Measurements from ENCODE around the gene GOLGA6L1.
"Not testable (repeated sequence)": the region's sequence is repeated elsewhere in the genome, so short reads cannot be mapped to it uniquely, and the experiment has no call there.

GOLGA6L1 gene, protein sequence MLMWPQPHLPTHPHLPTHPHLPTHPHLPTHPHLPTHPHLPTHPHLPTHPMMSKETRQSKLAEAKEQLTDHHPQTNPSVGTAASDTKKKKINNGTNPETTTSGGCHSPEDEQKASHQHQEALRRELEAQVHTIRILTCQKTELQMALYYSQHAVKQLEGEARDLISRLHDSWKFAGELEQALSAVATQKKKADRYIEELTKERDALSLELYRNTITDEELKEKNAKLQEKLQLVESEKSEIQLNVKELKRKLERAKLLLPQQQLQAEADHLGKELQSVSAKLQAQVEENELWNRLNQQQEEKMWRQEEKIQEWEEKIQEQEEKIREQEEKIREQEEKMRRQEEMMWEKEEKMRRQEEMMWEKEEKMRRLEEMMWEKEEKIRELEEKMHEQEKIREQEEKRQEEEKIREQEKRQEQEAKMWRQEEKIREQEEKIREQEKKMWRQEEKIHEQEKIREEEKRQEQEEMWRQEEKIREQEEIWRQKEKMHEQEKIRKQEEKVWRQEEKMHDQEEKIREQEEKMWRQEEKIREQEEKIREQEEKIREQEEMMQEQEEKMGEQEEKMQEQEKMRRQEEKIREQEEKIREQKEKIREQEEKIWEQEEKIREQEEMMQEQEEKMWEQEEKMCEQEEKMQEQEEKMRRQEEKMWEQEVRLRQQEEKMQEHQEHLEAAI

GRCh38 chr15:23136722-23137121 is at the start of gene GOLGA6L1:
Gene GOLGA6L1 (minus strand): TSS chr15:23136822. CDS start chr15:23136731, 91 bp downstream.
- not testable (repeated sequence) for DNase-seq (ENCODE audit: extremely low read depth, insufficient read length); H3K4me3 ChIP-seq (replicated peaks; ENCODE audit: low read depth, low read length); H3K27me3 ChIP-seq (replicated peaks; ENCODE audit: control insufficient read depth, insufficient read depth, low read length); H3K36me3 ChIP-seq (ENCODE audit: control insufficient read depth, insufficient read depth, low read length)

DNA sequence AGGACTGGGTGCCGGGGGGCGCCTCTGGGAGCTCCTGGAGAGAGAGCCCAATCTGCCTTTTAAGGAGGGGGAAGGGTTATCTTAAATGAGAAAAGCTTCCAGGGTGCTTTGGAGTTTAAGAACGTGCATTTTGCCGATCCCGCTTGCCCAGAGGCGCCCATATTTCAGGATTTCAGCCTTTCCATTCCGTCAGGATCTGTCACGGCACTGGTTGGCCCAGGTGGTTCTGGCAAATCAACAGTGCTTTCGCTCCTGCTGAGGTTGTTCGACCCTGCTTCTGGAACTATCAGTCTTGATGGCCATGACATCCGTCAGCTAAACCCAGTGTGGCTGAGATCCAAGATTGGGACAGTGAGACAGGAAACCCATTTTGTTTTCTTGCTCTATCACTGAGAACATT is 44.6 kb upstream of the GOLGA6L1 start:
- not testable (repeated sequence) for DNase-seq (ENCODE audit: extremely low read depth, insufficient read length); H3K27me3 ChIP-seq (replicated peaks; ENCODE audit: control insufficient read depth, insufficient read depth, low read length); H3K4me3 ChIP-seq (replicated peaks; ENCODE audit: low read depth, low read length); H3K36me3 ChIP-seq (ENCODE audit: control insufficient read depth, insufficient read depth, low read length)

DNA sequence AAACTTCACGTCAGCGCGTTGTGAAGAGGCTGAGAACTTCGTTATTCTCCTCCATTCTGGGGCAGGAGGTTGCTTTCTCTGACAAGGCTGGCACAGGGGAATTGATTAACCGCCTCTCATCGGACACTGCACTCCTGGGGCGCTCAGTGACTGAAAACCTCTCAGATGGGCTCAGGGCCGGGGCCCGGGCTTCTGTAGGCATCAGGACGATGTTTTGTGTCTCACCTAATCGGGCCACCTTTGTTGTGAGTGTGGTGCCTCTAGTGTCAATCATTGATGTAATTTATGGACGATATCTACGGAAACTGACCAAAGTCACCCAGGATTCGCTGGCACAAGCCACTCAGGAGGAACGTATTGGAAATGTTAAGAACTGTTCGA is 43.9 kb upstream of the GOLGA6L1 start:
- H3K27me3 ChIP-seq (replicated peaks; ENCODE audit: control insufficient read depth, insufficient read depth, low read length); H3K4me3 ChIP-seq (replicated peaks; ENCODE audit: low read depth, low read length); H3K36me3 ChIP-seq (ENCODE audit: control insufficient read depth, insufficient read depth, low read length); DNase-seq (ENCODE audit: extremely low read depth, insufficient read length): not testable (repeated sequence)

DNA sequence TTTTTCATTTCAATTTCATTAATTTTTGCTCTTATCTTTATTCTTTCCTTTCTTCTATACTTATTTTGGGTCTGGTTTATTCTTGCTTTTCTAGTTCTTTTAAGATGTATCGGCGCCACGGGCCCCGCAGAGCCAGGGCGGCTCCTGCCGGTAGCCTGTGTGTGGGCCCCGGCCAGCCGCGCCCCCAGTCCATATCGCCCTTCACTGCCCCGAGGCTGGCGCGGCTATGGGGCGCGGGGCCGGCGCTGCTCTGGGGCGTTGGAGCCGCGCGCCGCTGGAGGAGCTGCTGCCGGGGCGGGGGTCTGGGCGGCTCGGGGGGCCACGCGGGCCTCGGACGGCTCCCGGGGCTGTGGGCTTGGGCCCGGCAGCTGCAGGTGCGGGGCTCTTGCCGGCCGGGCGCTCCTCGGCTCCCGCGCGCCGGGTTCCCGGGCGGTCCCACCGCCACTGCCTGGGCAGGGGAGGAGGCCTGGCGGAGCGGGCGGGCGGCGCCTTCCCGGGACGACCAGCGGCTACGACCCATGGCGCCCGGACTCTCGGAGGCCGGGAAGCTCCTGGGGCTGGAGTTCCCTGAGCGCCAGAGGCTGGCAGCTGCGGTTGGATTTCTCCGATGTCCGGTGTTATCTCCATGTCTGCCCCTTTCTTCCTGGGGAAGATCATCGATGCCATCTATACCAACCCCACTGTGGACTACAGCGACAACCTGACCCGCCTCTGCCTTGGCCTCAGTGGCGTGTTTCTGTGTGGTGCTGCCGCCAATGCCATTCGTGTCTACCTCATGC is 43.3 kb upstream of the GOLGA6L1 start:
- H3K4me3 ChIP-seq (replicated peaks; ENCODE audit: low read depth, low read length); H3K36me3 ChIP-seq (ENCODE audit: control insufficient read depth, insufficient read depth, low read length); DNase-seq (ENCODE audit: extremely low read depth, insufficient read length); H3K27me3 ChIP-seq (replicated peaks; ENCODE audit: control insufficient read depth, insufficient read depth, low read length): not testable (repeated sequence)

DNA sequence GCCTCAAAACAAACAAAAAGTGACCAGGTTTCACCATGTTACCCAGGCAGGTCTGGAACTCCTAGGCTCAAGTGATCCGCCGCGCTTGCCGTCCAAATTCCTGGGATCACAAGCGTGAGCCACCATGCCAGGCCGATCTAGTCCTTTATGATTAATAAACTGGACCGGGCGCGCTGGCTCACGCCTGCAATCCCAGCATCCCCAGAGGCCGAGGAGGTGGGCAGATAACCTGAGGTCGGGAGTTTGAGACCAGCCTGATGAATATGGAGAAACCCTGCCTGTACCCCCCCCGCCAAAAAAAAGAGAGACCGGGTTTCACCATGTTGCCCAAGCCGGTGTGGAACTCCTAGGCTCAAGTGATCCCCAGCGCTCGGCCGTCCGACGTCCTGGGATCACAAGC is 40.1 kb upstream of the GOLGA6L1 start:
- not testable (repeated sequence) for H3K4me3 ChIP-seq (replicated peaks; ENCODE audit: low read depth, low read length); H3K36me3 ChIP-seq (ENCODE audit: control insufficient read depth, insufficient read depth, low read length); DNase-seq (ENCODE audit: extremely low read depth, insufficient read length); H3K27me3 ChIP-seq (replicated peaks; ENCODE audit: control insufficient read depth, insufficient read depth, low read length)

GRCh38 chr15:23175606-23176005 is 39.0 kb upstream of the GOLGA6L1 start:
- not testable (repeated sequence) for H3K36me3 ChIP-seq (ENCODE audit: control insufficient read depth, insufficient read depth, low read length); DNase-seq (ENCODE audit: extremely low read depth, insufficient read length); H3K4me3 ChIP-seq (replicated peaks; ENCODE audit: low read depth, low read length); H3K27me3 ChIP-seq (replicated peaks; ENCODE audit: control insufficient read depth, insufficient read depth, low read length)

GRCh38 chr15:23174609-23175140 is 38.1 kb upstream of the GOLGA6L1 start:
- not testable (repeated sequence) for H3K36me3 ChIP-seq (ENCODE audit: control insufficient read depth, insufficient read depth, low read length); DNase-seq (ENCODE audit: extremely low read depth, insufficient read length); H3K27me3 ChIP-seq (replicated peaks; ENCODE audit: control insufficient read depth, insufficient read depth, low read length); H3K4me3 ChIP-seq (replicated peaks; ENCODE audit: low read depth, low read length)

DNA sequence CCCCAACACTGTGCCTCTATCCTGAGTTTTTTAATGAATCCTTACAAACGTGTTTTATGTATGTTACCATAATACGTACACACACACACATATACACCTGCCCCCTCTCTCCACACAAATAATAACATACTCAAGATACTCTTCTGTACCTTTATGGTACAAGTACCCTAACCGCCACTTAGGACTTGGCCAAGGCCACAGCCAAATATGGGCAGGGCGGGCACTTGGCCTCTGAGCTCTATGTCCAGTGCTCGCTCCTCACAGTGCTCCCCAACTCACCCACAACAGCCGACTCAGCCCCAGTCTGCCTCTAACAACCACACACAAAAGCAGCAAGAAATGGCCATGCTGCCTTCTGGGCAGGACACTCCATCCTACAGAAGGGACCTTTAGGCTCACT is 3.8 kb downstream of the GOLGA6L1 start:
- DNase-seq (ENCODE audit: extremely low read depth, insufficient read length); H3K4me3 ChIP-seq (replicated peaks; ENCODE audit: low read depth, low read length); H3K36me3 ChIP-seq (ENCODE audit: control insufficient read depth, insufficient read depth, low read length); H3K27me3 ChIP-seq (replicated peaks; ENCODE audit: control insufficient read depth, insufficient read depth, low read length): not testable (repeated sequence)

DNA sequence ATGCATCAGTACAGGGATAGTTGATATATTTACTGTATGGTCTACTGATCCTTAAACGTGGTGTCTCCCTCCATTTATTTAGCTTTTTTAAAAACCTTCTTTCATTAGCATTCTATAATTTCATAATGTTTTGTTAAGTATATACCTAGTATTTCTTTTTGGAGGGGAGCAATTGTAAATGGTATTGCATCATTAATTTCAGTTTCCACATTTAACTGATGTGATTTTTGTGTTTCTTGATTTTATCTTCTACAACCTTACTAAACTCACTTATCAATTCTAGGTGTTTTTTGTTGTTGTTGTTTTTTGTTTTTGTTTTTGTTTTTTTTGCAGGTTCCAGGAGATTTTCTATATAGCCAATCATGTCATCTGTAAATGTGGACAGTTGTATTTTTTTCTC is 18.4 kb downstream of the GOLGA6L1 start:
- TF ChIP-seq CTCF (IDR thresholded peaks at IDR 0.05; ENCODE audit: insufficient read depth, low read length, poor library complexity, severe bottlenecking), result no peak
- DNase-seq (ENCODE audit: extremely low read depth, insufficient read length), result no peak
- H3K4me3 ChIP-seq (replicated peaks; ENCODE audit: low read depth, low read length), result no peak overlapping the region
- H3K27me3 ChIP-seq (replicated peaks; ENCODE audit: control insufficient read depth, insufficient read depth, low read length), result no peaks in the 10 kb centered on the region
- no peaks in the 10 kb centered on the region for H3K36me3 ChIP-seq (ENCODE audit: control insufficient read depth, insufficient read depth, low read length)
